Measurements from ENCODE around the gene BRCC3.
"Not testable (repeated sequence)": the region's sequence is repeated elsewhere in the genome, so short reads cannot be mapped to it uniquely, and the experiment has no call there.

BRCC3 gene

DNA sequence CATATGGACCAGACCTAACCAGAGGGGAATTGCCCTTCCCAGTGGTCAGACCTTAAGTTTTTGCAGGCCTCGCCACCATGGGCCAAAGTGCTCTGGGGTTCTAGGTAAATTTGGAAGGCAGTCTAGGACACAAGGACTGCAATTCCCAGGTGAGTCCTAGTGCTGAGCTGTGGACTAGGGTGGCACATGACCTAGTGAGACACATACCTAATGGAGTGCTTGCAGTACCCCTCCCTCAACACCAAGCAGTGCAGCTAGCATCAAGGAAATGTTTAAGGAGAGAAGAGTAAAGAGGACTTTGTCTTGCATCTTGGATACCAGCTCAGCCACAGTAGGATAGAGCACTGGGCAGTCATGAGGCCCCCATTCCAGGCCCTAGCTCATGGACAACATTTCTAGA lies 60.8 kb downstream of the BRCC3 start:
- no peak for FAIRE-seq
- no peak for DNase-seq (ENCODE audit: extremely low spot score, insufficient read length, low read depth)

DNA sequence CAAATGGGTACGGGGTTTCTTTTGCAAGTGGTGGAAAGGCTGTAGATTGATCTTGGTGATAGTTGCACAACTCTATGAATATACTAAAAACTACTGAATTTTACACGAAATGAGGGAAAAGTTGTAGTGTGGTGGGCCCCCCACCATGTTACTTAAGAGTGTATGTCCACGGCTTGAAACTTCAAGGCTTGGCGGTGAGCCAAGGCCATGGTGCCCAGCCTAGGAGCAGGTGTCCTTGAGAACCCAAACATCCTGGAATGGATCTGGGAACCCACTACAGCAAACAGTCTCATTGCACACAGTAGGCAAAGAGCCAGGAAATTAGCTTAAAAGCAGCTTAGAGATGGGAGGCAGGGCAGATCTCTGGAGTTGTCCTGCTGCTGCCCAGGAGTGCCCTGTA lies 62.9 kb downstream of the BRCC3 start:
- DNase-seq (ENCODE audit: extremely low spot score, insufficient read length, low read depth) (no peak), FAIRE-seq (no peak)

DNA sequence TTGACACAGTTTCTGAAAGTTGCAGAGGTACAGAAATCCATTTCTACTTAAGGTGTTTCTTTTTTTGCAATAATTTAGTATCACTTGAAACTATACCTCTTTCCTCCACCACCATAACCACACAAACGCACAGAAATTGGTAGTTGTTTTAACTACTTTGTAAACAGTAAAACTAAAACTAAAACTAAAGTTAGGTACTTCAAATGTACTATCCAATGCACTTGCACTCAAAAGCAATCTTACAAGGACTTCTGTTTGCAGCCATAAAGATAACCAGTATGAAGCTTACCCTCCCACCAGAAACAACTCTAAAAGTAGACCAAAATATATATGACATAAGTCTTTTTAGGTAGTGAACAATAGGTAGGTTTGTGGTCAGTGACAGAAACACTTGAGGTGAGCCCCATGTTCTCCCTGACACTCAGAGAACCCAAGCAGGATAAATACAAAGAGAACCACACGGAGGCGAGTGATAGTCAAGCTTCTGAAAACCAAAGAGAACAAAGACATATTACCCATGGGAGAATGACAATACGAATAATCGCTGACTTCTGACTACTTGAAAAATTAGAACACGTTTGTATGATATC lies 72.7 kb downstream of the BRCC3 start:
- no peak for FAIRE-seq

DNA sequence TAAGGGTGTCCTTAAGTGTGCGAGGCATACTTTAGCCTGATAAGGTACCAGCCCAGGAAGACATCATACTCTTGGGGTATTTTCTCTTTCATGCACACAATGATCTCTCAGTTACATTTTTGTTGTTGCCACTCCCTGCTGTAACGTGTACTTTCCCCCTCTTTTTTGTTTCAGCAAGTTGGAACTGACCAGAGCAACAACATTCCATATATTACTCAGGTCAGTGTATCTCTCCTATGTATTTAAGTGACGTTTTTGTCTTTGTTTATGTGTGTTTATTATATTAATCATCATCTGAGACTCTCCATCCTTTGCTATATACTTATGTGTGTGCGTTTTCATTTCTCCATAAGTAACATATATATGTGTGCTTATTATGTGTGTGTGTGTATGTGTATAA lies 73.6 kb downstream of the BRCC3 start:
- FAIRE-seq (no peak), DNase-seq (ENCODE audit: extremely low spot score, insufficient read length, low read depth) (no peak)

More for the DNA sequence above, 72.7 kb downstream of the BRCC3 start:
- DNase-seq (ENCODE audit: extremely low spot score, insufficient read length, low read depth): no peak

DNA sequence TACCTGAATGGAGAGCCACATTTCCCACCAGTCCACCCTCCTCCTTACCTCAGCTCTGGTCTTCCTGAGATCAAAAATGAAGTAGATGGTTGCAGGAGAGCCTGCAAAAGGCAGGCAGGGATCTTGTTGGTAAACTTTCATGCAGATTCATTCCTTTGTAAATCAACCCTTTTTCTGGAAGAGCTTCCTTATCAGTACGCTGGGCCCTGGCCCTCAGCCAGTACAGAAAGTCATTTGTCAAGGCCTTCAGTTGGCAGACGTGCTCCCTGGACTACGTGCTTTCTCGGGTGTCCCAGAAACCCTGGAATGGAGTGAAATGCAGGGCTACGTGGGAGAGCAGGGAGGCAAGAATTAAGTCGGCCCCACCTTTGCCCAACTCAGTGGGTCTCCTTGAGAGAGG lies 76.3 kb downstream of the BRCC3 start:
- FAIRE-seq; DNase-seq (ENCODE audit: extremely low spot score, insufficient read length, low read depth): not testable (repeated sequence)

DNA sequence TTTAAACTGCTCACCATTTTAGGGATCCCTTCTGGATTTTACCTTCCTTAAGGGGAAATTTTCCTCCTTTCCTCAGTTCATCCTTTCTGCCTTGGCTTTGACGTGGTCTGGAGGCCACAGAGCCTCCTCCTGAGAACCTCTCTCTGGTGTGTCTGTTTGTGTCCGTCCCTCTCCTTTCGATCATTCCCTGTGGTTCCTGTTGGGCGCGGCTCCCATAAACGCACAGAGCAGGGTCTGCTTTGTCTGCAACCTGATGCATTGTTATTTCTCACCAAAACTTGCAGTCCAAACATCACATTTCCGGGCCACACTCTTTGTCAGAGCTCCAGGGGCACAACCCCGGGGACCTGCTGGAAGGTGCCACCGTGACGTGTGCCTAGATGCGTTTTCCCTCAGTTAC lies 76.9 kb downstream of the BRCC3 start:
- not testable (repeated sequence) for FAIRE-seq

DNA sequence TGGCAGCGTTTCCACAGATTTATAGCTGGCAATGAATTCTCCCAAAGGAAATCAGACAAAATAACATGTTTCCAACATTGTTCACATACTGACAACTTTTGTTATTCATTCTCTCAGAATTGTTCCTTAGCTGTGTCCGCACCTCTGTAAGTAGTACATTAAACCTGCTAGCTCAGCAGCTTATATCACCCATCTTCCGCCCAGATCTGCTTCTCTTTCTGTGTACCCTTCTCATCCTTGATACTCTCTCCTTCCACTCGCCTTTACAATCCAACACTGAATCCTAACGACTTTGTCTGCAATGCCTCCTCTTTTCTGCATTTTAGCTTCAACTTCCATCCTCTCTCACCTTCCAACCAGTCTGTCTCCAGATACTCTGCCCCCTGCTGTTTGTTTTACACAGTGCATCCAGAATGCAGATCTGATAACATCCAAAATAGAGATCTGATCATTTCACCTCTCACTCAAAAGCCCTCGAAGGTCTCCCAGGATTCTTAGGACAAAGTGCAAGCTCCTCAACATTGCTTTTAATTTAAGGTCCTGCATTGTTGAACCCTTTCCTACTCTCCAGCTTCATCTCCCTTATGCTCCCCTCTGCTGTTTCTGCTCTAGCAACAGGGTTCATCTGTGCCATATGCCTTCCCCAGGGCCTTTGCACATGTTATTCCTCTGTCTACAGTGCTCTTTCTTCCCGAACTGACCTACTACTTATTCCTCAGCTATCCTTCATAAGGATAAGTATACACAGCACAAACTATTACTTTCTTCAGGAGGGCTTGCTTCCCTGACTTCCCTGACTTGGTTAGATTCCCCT lies 77.6 kb downstream of the BRCC3 start:
- DNase-seq (ENCODE audit: extremely low spot score, insufficient read length, low read depth) (no peak), FAIRE-seq (peak; percentile 59)

More for the DNA sequence above, 76.9 kb downstream of the BRCC3 start:
- not testable (repeated sequence) for DNase-seq (ENCODE audit: extremely low spot score, insufficient read length, low read depth)

DNA sequence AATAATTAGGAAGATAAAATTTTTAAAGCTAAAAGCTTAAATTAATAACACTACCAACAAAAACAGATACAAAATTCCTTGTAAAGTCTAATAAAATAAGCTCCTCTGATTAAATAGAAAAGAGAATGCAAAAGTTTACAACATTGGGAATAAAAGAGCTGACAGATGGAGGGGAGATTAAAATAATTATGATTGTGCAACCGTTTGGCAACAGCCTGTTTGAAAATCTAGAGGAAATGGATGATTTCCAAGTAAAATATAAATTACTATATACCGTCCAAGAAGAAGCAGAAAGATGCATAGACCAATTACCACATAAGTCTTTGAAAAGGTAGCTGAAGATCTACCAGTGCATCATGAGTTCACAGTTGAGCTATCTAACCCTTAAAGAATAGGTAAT lies 98.6 kb downstream of the BRCC3 start:
- DNase-seq (ENCODE audit: extremely low spot score, insufficient read length, low read depth) (no peak), FAIRE-seq (no peak)

Data from GM18507 (cell line).